HL-60/S4 (cell line): ENCODE data around the gene PBX4.

ENCODE experiments used
- in situ Hi-C: fragments of 300-500 bp; cut with MboI; formaldehyde crosslinking; loops from 2 replicates; pipeline ENCODE4 v1.14.3; 2022; ENCODE audit warnings: low sequenced_read_pairs

PBX4 gene

GRCh38 chr19:19595171-19595701 is 23.3 kb downstream of the PBX4 start:
- in situ Hi-C loops, result no loop called here

GRCh38 chr19:19594381-19594780 is 24.1 kb downstream of the PBX4 start:
- in situ Hi-C loops, result no loop called here

GRCh38 chr19:19592690-19593089 is 25.8 kb downstream of the PBX4 start:
- in situ Hi-C loops, result no loop called here

GRCh38 chr19:19591133-19591825 is 27.2 kb downstream of the PBX4 start:
- in situ Hi-C loops, result no loop called here

GRCh38 chr19:19588546-19588945 is 29.9 kb downstream of the PBX4 start:
- in situ Hi-C loops, result no loop called here

- in situ Hi-C loops, result no loop called here
Observed at GRCh38 chr19:19587771-19588170, 30.7 kb downstream of the PBX4 start.

- in situ Hi-C loops, result no loop called here
Observed at GRCh38 chr19:19584356-19584755, 34.1 kb downstream of the PBX4 start.

GRCh38 chr19:19582471-19582870 is 36.0 kb downstream of the PBX4 start:
- in situ Hi-C loops, result no loop called here

- in situ Hi-C loops, result no loop called here
Observed at GRCh38 chr19:19581391-19581790, 37.1 kb downstream of the PBX4 start.

GRCh38 chr19:19580418-19580817 is 38.1 kb downstream of the PBX4 start:
- in situ Hi-C loops, result no loop called here

GRCh38 chr19:19579533-19580361 is 38.7 kb downstream of the PBX4 start:
- in situ Hi-C loops, result no loop called here

GRCh38 chr19:19578252-19578651 is 40.2 kb downstream of the PBX4 start:
- in situ Hi-C loops, result no loop called here

- in situ Hi-C loops, result no loop called here
Observed at GRCh38 chr19:19575411-19575810, 43.1 kb downstream of the PBX4 start.

GRCh38 chr19:19571071-19571786 is 47.3 kb downstream of the PBX4 start:
- in situ Hi-C loops, result no loop called here

GRCh38 chr19:19570571-19570970 is 47.9 kb downstream of the PBX4 start:
- in situ Hi-C loops, result no loop called here

- in situ Hi-C loops, result no loop called here
Observed at GRCh38 chr19:19568802-19569756, 49.4 kb downstream of the PBX4 start.

GRCh38 chr19:19567391-19567790 is 51.1 kb downstream of the PBX4 start:
- in situ Hi-C loops, result no loop called here

GRCh38 chr19:19566306-19566705 is 52.2 kb downstream of the PBX4 start:
- in situ Hi-C loops, result no loop called here

GRCh38 chr19:19563348-19563848 is 55.1 kb downstream of the PBX4 start:
- in situ Hi-C loops, result no loop called here
